HCT116 (cell line): ENCODE data around the gene UBA5. TPM values are rescaled to one million over a fixed set of nuclear protein-coding genes. Genes with fewer than 3 reads are reported as not detected.

Experiments
- ATAC-seq: fragments of 200-7000 bp; cut with Tn5 transposase; 2 replicates; pipeline ENCODE4 v1.9.1; 2020; ENCODE audit warnings: mild to moderate bottlenecking, moderate library complexity
- BruUV-seq: library from RNA; stranded (reverse); fragments of 400-500 nt; replicated peaks from 2 replicates; lab custom pipeline; 2021; lab: Mats Ljungman, UMichigan
- CTCF ChIA-PET: fragments of 300-600 bp; sonication (Branson Sonifier 250); formaldehyde crosslinking; loops from one replicate; lab custom pipeline; 2021; ENCODE audit warnings: antibody characterized with exemption; lab: Charles Lee
- POLR2A ChIA-PET: fragments of 300-600, 350-600 bp; sonication (Branson Sonifier 250); formaldehyde crosslinking; loops from one replicate; lab custom pipeline; 2021; ENCODE audit warnings: antibody characterized with exemption; lab: Charles Lee
- RAD21 ChIA-PET, 2 experiments: fragments of 300-600 bp; sonication (Branson Sonifier 250); formaldehyde crosslinking; loops; one replicate each; lab custom pipeline; 2023; ENCODE audit warnings: low total read pairs in 2 of 2; ENCODE audit not compliant: uncharacterized antibody in 2 of 2, unreplicated experiment in 2 of 2, low non-redundant PET in 1 of 2; lab: Charles Lee
- DNase-seq: peaks from one replicate; pipeline ENCODE4 v3.0.0-alpha.2; 2010; ENCODE audit warnings: low read depth, low spot score
- H2AFZ ChIP-seq: fragments of 200-600 bp; shearing (Covaris generic), sonication (generic); 2 replicates; pipeline ENCODE4 v1.6.1; 2017; ENCODE audit warnings: low read depth, mixed run types, mixed read lengths, antibody characterized with exemption, low read length; ENCODE audit not compliant: poor library complexity, severe bottlenecking
- H3K27ac ChIP-seq: 2 replicates; pipeline ENCODE4 v1.5.1; 2012; ENCODE audit warnings: low read depth, low read length
- H3K27me3 ChIP-seq: fragments of 200-600 bp; sonication (generic); 2 replicates; pipeline ENCODE4 v1.6.1; 2016; ENCODE audit warnings: mixed run types, low read length, mixed read lengths; ENCODE audit not compliant: insufficient read depth
- H3K36me3 ChIP-seq, 2 experiments: fragments of 200-500 bp in 1 of 2; fragments of 200-600 bp in 1 of 2; sonication (Bioruptor generic) in 1 of 2; sonication (generic) in 1 of 2; 2 replicates each; pipeline versions ENCODE4 v1.5.1 to v1.6.1; 2014 to 2016; ENCODE audit warnings: low read length in 2 of 2, inconsistent platforms in 1 of 2, mixed read lengths in 1 of 2, mixed run types in 1 of 2; ENCODE audit not compliant: insufficient read depth in 2 of 2, control insufficient read depth in 1 of 2
- H3K4me1 ChIP-seq, 2 experiments: fragments of 200-600 bp in 1 of 2; sonication (generic) in 1 of 2; 2 replicates each; pipeline versions ENCODE4 v1.5.1 to v1.6.1; 2012 to 2017; ENCODE audit warnings: low read length in 2 of 2, inconsistent platforms in 1 of 2, mild to moderate bottlenecking in 1 of 2, mixed read lengths in 1 of 2, mixed run types in 1 of 2, moderate library complexity in 1 of 2; ENCODE audit not compliant: insufficient read depth in 2 of 2, control insufficient read depth in 1 of 2
- H3K4me2 ChIP-seq: fragments of 200-600 bp; sonication (generic); 2 replicates; pipeline ENCODE4 v1.6.1; 2017; ENCODE audit warnings: mixed run types, low read length, mixed read lengths
- H3K4me3 ChIP-seq, 2 experiments: fragments of 200-600 bp in 1 of 2; sonication (generic) in 1 of 2; replicated peaks in 1 of 2; 2 replicates each; pipeline ENCODE4 v1.5.1; 2011 to 2016; ENCODE audit warnings: low read length in 2 of 2, control low read depth in 1 of 2, low read depth in 1 of 2, mild to moderate bottlenecking in 1 of 2, mixed read lengths in 1 of 2, mixed run types in 1 of 2
- H3K79me2 ChIP-seq: fragments of 200-600 bp; sonication (generic); 2 replicates; pipeline ENCODE4 v1.6.1; 2017; ENCODE audit warnings: mild to moderate bottlenecking, mixed run types, low read length, moderate library complexity, mixed read lengths; ENCODE audit not compliant: insufficient read depth
- H3K9ac ChIP-seq: fragments of 200-600 bp; sonication (generic); 2 replicates; pipeline ENCODE4 v1.6.1; 2016; ENCODE audit warnings: low read length, mixed read lengths
- H3K9me2 ChIP-seq: fragments of 200-600 bp; sonication (generic), shearing (Covaris generic); 2 replicates; pipeline ENCODE4 v1.6.1; 2017; ENCODE audit warnings: mixed run types, mild to moderate bottlenecking, moderate library complexity; ENCODE audit not compliant: insufficient read depth
- H3K9me3 ChIP-seq, 2 experiments: fragments of 200-500 bp in 1 of 2; fragments of 200-600 bp in 1 of 2; sonication (Bioruptor generic) in 1 of 2; sonication (generic) in 1 of 2; 2 replicates each; pipeline ENCODE4 v1.6.1; 2014 to 2017; ENCODE audit warnings: low read length in 2 of 2, mixed read lengths in 2 of 2, inconsistent platforms in 1 of 2, low read depth in 1 of 2, mild to moderate bottlenecking in 1 of 2, mixed run types in 1 of 2, moderate library complexity in 1 of 2; ENCODE audit not compliant: control insufficient read depth in 1 of 2, insufficient read depth in 1 of 2
- H4K20me1 ChIP-seq: fragments of 200-600 bp; sonication (generic), shearing (Covaris generic); 2 replicates; pipeline ENCODE4 v1.6.1; 2017; ENCODE audit warnings: mixed run types, mild to moderate bottlenecking, moderate library complexity; ENCODE audit not compliant: insufficient read depth
- CBX3 ChIP-seq: IDR thresholded peaks from 2 replicates; pipeline ENCODE4 v1.6.1; 2012; ENCODE audit warnings: low read depth
- EGR1 ChIP-seq: IDR thresholded peaks from 2 replicates; pipeline ENCODE4 v1.6.1; 2012; ENCODE audit warnings: low read depth
- ELF1 ChIP-seq: IDR thresholded peaks from 2 replicates; pipeline ENCODE4 v1.6.1; 2012; ENCODE audit warnings: low read depth, borderline replicate concordance
- EZH2phosphoT487 ChIP-seq: fragments of 200-600 bp; IDR thresholded peaks from 2 replicates; pipeline ENCODE4 v1.6.1; 2018; ENCODE audit warnings: antibody characterized with exemption, borderline replicate concordance
- FOSL1 ChIP-seq: IDR thresholded peaks from 2 replicates; pipeline ENCODE4 v1.6.1; 2012; ENCODE audit warnings: low read depth
- POLR2A ChIP-seq: IDR thresholded peaks from 2 replicates; pipeline ENCODE4 v1.7.0; 2011; ENCODE audit warnings: borderline replicate concordance; ENCODE audit not compliant: insufficient read depth, insufficient read length; ENCODE audit errors: extremely low read depth
- POLR2AphosphoS5 ChIP-seq: IDR thresholded peaks from 2 replicates; pipeline ENCODE4 v1.6.1; 2011; ENCODE audit warnings: mild to moderate bottlenecking, low read depth, low read length, moderate library complexity
- SIN3A ChIP-seq: IDR thresholded peaks from 2 replicates; pipeline ENCODE4 v1.6.1; 2012; ENCODE audit warnings: low read depth
- TCF7L2 ChIP-seq: IDR thresholded peaks from 2 replicates; pipeline ENCODE4 v1.7.0; 2011; ENCODE audit warnings: borderline replicate concordance, inconsistent platforms; ENCODE audit not compliant: insufficient read depth, insufficient read length; ENCODE audit errors: extremely low read depth
- YY1 ChIP-seq: IDR thresholded peaks from 2 replicates; pipeline ENCODE4 v1.6.1; 2011; ENCODE audit warnings: low read length, low read depth, moderate library complexity, mild to moderate bottlenecking; ENCODE audit not compliant: insufficient replicate concordance; ENCODE audit errors: extremely low read depth
- ZNF274 ChIP-seq: fragments of 200-500 bp; sonication (Bioruptor generic); IDR thresholded peaks from 2 replicates; pipeline ENCODE4 v1.6.1; 2014; ENCODE audit warnings: mild to moderate bottlenecking, low read depth, low read length, inconsistent platforms
- intact Hi-C: fragments of 100-400 bp; cut with micrococcal nuclease; formaldehyde crosslinking; loops from 2 replicates; pipeline ENCODE4 v1.10.0; 2022
- total RNA-seq: library from RNA; stranded (reverse); gene quantifications from one replicate; pipeline ENCODE4 v1.2.1, GENCODE V29; 2021; ENCODE audit not compliant: unreplicated experiment
- TF ChIP-seq, protein P1 (sequence below), 3 experiments: fragments of 200-600 bp in 1 of 3; sonication (generic) in 1 of 3; IDR thresholded peaks in 2 of 3; conservative IDR thresholded peaks in 1 of 3; 2 replicates each; pipeline ENCODE4 v1.5.1; 2012 to 2017; ENCODE audit warnings: low read depth in 2 of 3, low read length in 2 of 3, antibody characterized with exemption in 1 of 3, borderline replicate concordance in 1 of 3, control low read depth in 1 of 3, mild to moderate bottlenecking in 1 of 3, mixed read lengths in 1 of 3, mixed run types in 1 of 3, moderate library complexity in 1 of 3; ENCODE audit not compliant: insufficient read depth in 1 of 3
- TF ChIP-seq, protein P2 (sequence below): IDR thresholded peaks from 2 replicates; pipeline ENCODE4 v1.6.1; 2012; ENCODE audit warnings: low read depth

Gene UBA5
- total RNA-seq, 1 experiment from 2014 or later, result 43.7 TPM

GRCh38 chr3:132659365-132660051, 621 bp upstream of the UBA5 start, which contains the start of gene ACAD11 (continued):
- TF ChIP-seq, protein P1, sequence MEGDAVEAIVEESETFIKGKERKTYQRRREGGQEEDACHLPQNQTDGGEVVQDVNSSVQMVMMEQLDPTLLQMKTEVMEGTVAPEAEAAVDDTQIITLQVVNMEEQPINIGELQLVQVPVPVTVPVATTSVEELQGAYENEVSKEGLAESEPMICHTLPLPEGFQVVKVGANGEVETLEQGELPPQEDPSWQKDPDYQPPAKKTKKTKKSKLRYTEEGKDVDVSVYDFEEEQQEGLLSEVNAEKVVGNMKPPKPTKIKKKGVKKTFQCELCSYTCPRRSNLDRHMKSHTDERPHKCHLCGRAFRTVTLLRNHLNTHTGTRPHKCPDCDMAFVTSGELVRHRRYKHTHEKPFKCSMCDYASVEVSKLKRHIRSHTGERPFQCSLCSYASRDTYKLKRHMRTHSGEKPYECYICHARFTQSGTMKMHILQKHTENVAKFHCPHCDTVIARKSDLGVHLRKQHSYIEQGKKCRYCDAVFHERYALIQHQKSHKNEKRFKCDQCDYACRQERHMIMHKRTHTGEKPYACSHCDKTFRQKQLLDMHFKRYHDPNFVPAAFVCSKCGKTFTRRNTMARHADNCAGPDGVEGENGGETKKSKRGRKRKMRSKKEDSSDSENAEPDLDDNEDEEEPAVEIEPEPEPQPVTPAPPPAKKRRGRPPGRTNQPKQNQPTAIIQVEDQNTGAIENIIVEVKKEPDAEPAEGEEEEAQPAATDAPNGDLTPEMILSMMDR (IDR thresholded peaks at IDR 0.05 in 2 of 3, conservative IDR thresholded peaks at IDR 0.05 in 1 of 3; ENCODE audit: borderline replicate concordance in 1 of 3, insufficient read depth in 1 of 3, low read depth in 2 of 3, low read length in 2 of 3), result peak in 2 of 3 experiments; percentile 66 to 71; a peak in 5 of 6 replicates
- TF ChIP-seq POLR2A (peak; percentile 17), ZNF274 (no peak), YY1 (no peak), CBX3 (0 out of 2 replicates have a peak, but pooled peaks have one; percentile 23)
- TF ChIP-seq, protein P2, sequence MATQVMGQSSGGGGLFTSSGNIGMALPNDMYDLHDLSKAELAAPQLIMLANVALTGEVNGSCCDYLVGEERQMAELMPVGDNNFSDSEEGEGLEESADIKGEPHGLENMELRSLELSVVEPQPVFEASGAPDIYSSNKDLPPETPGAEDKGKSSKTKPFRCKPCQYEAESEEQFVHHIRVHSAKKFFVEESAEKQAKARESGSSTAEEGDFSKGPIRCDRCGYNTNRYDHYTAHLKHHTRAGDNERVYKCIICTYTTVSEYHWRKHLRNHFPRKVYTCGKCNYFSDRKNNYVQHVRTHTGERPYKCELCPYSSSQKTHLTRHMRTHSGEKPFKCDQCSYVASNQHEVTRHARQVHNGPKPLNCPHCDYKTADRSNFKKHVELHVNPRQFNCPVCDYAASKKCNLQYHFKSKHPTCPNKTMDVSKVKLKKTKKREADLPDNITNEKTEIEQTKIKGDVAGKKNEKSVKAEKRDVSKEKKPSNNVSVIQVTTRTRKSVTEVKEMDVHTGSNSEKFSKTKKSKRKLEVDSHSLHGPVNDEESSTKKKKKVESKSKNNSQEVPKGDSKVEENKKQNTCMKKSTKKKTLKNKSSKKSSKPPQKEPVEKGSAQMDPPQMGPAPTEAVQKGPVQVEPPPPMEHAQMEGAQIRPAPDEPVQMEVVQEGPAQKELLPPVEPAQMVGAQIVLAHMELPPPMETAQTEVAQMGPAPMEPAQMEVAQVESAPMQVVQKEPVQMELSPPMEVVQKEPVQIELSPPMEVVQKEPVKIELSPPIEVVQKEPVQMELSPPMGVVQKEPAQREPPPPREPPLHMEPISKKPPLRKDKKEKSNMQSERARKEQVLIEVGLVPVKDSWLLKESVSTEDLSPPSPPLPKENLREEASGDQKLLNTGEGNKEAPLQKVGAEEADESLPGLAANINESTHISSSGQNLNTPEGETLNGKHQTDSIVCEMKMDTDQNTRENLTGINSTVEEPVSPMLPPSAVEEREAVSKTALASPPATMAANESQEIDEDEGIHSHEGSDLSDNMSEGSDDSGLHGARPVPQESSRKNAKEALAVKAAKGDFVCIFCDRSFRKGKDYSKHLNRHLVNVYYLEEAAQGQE, result no peak

DNA sequence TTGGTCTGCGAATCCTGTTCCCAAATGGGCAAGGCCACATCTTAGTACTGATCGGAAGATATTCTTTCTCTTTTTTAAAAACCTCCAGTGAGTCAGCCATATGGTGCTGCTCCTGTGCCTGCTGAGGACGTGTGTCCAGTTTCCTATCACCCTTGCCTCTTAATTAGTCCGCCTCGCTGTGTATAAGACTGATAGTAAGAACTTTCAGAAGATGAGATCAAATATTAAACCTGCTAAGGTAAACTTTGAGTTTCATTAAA, 612 bp downstream of the UBA5 start:
- BruUV-seq, result no TSS peak
- H3K4me2 ChIP-seq, result peak overlapping the region; percentile 82
- H3K9me2 ChIP-seq, result no peaks in the 10 kb centered on the region
- H3K27me3 ChIP-seq, result no peaks in the 10 kb centered on the region
- H3K9me3 ChIP-seq, result no peaks in the 10 kb centered on the region
- ChIA-PET RAD21 (no interaction called here), POLR2A (interaction anchor here (1.6 kb wide), 1 partner anchor 819 kb away, joined by 3 read pairs; no protein-coding TSS in a partner anchor), CTCF (interaction anchor here (2.9 kb wide), 1 partner anchor 18 kb away, joined by 11 read pairs; no protein-coding TSS in a partner anchor)
- TF ChIP-seq POLR2AphosphoS5 (no peak), EZH2phosphoT487 (no peak), POLR2A (no peak), TCF7L2 (no peak), CBX3 (no peak), EGR1 (no peak), FOSL1 (no peak), SIN3A (no peak), ZNF274 (no peak), ELF1 (no peak)
- no peak; the same call in 1 of the 2 replicates for ATAC-seq
- peak; percentile 4 for DNase-seq
- no peaks in the 10 kb centered on the region for H3K36me3 ChIP-seq
- peaks cover 64% of the 10 kb centered on the region for H3K79me2 ChIP-seq
- H2AFZ ChIP-seq, result peak overlapping the region; percentile 83
- intact Hi-C loops, result no loop called here
- H3K27ac ChIP-seq, result peak overlapping the region; percentile 89
- H3K4me1 ChIP-seq, result peaks cover 0 to 16% of the 10 kb centered on the region in 2 experiments; a peak in 2 of 4 replicates
- peak overlapping the region; percentile 92 for H3K9ac ChIP-seq
- no peaks in the 10 kb centered on the region for H4K20me1 ChIP-seq
- peak overlapping the region; percentile 72 to 87 for H3K4me3 ChIP-seq
